G401 (cell line): Measurements from ENCODE around the gene PLEKHA4. TPM values are rescaled to one million over a fixed set of nuclear protein-coding genes. Genes with fewer than 3 reads are reported as not detected.

Source experiments
- DNase-seq: peaks from one replicate; pipeline ENCODE4 v3.0.0-alpha.2; 2015; ENCODE audit warnings: low spot score
- in situ Hi-C: cut with HindIII; loops from 2 replicates; pipeline ENCODE4 v1.10.0; 2016; ENCODE audit warnings: low sequenced_read_pairs, mixed read lengths
- total RNA-seq: library from RNA; depleted of rRNA; stranded (reverse); fragments of >200 nt; shearing (Covaris generic); gene quantifications from 2 replicates; pipeline ENCODE4 v1.2.3, GENCODE V29; 2014

Gene PLEKHA4
- total RNA-seq, 1 experiment from 2014 or later, result 20.4 TPM

DNA sequence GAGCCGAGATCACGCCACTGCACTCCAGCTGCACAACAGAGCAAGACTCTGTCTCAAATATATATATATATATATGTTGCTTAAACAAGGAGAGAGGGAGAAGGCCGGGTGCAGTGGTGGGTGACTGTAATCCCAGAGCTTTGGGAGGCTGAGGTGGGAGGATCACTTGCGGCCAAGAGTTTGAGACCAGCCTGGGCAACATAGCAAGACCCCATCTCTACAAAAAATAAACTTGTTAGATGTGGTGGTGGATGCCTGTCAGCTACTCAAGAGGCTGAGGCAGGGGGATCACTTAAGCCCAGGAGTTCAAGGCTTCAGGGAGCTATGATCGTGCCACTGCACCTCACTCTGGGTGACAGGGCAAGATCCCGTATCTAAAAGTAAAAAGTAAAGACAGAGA is 26.8 kb downstream of the PLEKHA4 start:
- in situ Hi-C loops, result loop anchor here (10.0 kb wide), 1 partner anchor 47 kb away; no protein-coding TSS in a partner anchor

DNA sequence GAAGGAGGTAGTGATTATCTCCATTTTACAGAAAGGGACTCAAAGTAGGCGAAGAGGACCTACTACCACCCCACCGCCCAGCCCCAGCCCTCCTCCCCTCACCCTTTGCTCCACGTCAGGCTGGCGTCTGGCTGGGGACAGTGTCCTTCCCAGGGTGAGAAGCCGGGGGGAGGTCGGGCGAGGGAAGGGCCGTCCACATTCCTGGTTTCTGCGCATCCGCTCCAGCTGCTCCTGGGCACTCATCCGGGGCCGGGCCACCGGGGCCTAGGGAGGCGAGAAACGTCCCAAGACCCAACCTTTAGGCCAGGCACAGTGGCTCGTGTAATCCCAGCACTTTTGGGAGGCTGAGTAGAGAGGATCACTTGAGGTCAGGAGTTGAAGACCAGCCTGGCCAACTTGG is 27.4 kb downstream of the PLEKHA4 start:
- in situ Hi-C loops, result loop anchor here (10.0 kb wide), 1 partner anchor 46 kb away; no protein-coding TSS in a partner anchor
- no peak for DNase-seq

More for the DNA sequence above, 26.8 kb downstream of the PLEKHA4 start:
- DNase-seq, result no peak

- no peak for DNase-seq
- in situ Hi-C loops, result no loop called here
Observed at GRCh38 chr19:48837687-48838086, 30.7 kb downstream of the PLEKHA4 start.

GRCh38 chr19:48837051-48837524 is 31.3 kb downstream of the PLEKHA4 start:
- DNase-seq, result peak; percentile 90
- in situ Hi-C loops, result no loop called here

GRCh38 chr19:48836089-48837017 is 32.1 kb downstream of the PLEKHA4 start, which contains the start of gene HSD17B14:
HSD17B14 (minus strand) TSS chr19:48836491; CDS start chr19:48836411, 80 bp downstream.
- in situ Hi-C loops, result no loop called here
- DNase-seq, result peak; percentile 61

- in situ Hi-C loops, result no loop called here
- DNase-seq, result peak; percentile 96
Observed at GRCh38 chr19:48835734-48836088, 32.7 kb downstream of the PLEKHA4 start.

DNA sequence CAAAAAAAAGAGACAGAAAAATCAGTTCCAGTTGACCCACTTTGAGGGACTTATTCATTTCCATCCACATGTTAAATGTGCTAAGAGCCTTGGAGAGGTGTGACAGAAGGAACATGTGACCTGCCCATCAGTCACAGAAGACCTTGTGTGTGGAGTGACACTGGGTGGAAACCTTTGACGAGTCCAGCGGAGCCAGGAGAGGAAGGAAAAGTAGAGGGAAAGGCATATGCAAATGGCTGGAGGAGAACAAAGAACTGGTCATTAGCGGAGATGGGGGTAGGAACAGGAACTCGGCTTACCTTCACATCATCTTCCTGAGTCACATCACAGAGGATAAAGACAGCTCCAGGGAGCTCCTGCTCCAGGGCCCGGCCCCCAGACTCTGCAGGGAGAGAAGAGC is 34.4 kb downstream of the PLEKHA4 start:
- no peak for DNase-seq
- in situ Hi-C loops, result no loop called here

GRCh38 chr19:48833049-48833448 is 35.4 kb downstream of the PLEKHA4 start:
- DNase-seq, result no peak
- in situ Hi-C loops, result no loop called here

- in situ Hi-C loops, result no loop called here
- no peak for DNase-seq
Observed at GRCh38 chr19:48830965-48831364, 37.5 kb downstream of the PLEKHA4 start.

DNA sequence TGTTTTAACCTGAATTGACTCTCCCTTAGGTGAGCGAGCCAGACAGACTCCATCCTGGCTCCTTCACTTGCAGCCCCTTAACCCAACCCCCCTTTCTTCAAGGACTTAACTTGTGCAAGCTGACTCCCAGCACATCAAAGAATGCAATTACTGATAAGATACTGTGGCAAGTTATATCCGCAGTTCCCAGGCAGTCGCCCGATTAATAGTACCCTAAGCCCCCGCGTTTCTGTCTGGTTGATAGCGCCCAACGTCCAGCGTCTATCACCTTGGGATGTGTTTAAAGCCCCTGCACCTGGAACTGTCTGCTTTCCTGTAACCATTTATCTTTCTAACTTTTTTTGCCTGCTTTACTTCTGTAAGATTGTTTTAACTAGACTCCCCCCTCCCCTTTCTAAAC is 38.3 kb downstream of the PLEKHA4 start:
- in situ Hi-C loops, result no loop called here

GRCh38 chr19:48826606-48827020 is 41.8 kb downstream of the PLEKHA4 start:
- in situ Hi-C loops, result no loop called here
- no peak for DNase-seq

More for the DNA sequence above, 38.3 kb downstream of the PLEKHA4 start:
- no peak for DNase-seq

GRCh38 chr19:48822514-48822913 is 45.9 kb downstream of the PLEKHA4 start:
- no peak for DNase-seq
- in situ Hi-C loops, result no loop called here

GRCh38 chr19:48821633-48822032 is 46.8 kb downstream of the PLEKHA4 start:
- no peak for DNase-seq
- in situ Hi-C loops, result no loop called here

DNA sequence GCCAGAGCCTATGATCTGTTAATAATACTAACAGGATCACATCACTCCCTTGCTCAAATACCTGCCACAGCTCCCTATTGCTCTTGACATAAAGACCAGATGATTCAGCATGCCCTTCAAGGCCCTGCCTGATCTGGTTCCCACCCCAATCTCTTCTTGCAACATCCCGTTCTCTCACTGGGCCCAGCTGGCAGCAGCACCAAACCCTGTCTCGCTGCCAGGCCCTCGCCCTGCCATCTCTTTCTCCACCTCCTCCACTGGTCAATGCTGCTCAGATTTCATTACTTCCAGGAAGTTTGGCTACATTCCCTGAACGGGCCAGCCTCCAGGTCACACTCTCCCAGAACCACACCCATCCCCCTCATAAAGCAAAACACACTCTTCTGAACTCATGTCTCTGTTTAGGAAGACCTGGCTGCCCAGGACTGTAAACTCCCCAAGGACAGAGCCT is 49.0 kb downstream of the PLEKHA4 start:
- in situ Hi-C loops, result no loop called here
- peak; percentile 42 for DNase-seq

DNA sequence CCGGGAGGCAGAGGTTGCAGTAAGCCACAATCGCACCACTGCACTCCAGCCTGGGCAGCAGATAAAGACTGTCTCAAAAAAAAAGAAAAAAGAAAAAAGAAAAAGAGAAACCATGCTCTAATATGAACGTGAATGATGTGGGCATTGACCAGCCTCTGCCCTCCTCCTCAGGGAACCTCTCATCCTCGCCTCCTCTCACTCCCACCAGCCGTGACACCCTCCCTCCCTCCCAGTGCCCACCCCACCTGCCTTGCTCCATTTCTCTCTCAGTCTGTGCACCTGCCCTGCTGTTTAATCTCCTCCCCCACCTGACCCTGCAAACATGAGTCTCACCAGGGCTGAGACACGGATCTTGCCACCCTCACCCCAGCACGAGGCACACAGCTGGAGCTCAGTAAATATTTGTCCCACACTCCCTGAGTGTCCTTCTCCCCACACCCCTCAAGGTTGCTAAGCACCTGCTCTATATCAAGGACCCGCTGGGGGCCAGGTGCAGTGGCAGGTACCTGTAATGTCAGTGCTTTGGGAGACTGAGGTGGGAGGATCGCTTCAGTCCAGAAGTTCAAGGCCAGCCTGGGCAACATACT is 50.1 kb downstream of the PLEKHA4 start:
- DNase-seq, result no peak
- in situ Hi-C loops, result no loop called here

- DNase-seq, result no peak
- in situ Hi-C loops, result no loop called here
Observed at GRCh38 chr19:48817585-48818124, 50.8 kb downstream of the PLEKHA4 start.

- in situ Hi-C loops, result no loop called here
- no peak for DNase-seq
Observed at GRCh38 chr19:48815870-48816501, 52.4 kb downstream of the PLEKHA4 start.

GRCh38 chr19:48814895-48815294 is 53.5 kb downstream of the PLEKHA4 start:
- in situ Hi-C loops, result no loop called here
- no peak for DNase-seq

DNA sequence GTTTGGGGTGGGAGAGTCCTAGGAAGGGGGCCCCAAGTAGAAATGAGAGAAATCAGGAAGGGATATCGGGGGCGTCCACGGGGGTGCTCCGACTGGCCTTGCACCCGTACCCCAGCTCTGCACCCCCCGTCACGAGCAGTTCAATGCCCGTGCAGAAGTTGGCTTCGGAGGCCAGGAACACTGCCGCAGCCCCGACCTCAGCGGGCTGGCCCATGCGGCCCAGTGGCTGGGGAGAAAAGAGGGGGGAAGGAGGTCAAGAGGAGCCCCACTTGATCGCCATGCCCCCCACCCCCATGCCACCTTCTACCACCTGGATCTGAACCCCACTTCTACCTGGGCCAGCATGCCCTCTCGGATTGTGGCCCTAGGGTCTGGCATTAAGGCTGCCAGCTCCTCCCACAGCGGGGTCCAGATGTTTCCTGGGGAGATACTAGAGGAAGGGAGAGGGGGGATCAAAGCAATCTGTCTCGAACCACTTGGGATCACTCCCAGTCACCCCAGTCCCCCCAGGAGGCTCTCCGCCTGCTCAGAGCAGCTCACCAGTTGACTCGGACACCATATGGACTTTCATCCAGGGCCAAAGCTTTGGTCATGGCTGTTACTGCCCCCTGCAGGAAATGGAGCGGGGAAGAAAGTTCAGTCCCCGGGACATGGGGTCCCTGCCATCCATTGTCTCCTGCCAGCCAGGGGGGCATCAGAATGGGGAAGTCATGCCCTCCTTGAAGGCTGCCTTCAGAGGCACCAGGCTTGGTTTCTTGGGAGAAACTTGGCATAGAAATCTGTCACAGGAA is 55.1 kb downstream of the PLEKHA4 start:
- DNase-seq, result peak; percentile 29
- in situ Hi-C loops, result no loop called here
